Neural progenitor cell (in vitro differentiated cells): ENCODE data around the gene CLCN4. TPM values are rescaled to one million over a fixed set of nuclear protein-coding genes. Genes with fewer than 3 reads are reported as not detected.

Experiments used
- DNase-seq: peaks from one replicate; pipeline ENCODE4 v3.0.0-alpha.2; 2016; ENCODE audit warnings: low spot score
- H2AFZ ChIP-seq: fragments of 200-600 bp; sonication (generic); replicated peaks from 2 replicates; pipeline ENCODE4 v1.6.1; 2016; ENCODE audit warnings: antibody characterized with exemption
- H3F3A ChIP-seq: fragments of 200-600 bp; sonication (generic); 2 replicates; pipeline ENCODE4 v1.6.1; 2016; ENCODE audit warnings: antibody characterized with exemption, low read depth
- H3K27ac ChIP-seq: fragments of 200-600 bp; sonication (generic); 2 replicates; pipeline ENCODE4 v1.5.1; 2016; ENCODE audit warnings: mild to moderate bottlenecking
- H3K27me3 ChIP-seq: fragments of 200-600 bp; sonication (generic); 2 replicates; pipeline ENCODE4 v1.6.1; 2016; ENCODE audit warnings: mild to moderate bottlenecking, moderate library complexity
- H3K36me3 ChIP-seq: fragments of 200-600 bp; sonication (generic); 2 replicates; pipeline ENCODE4 v1.5.1; 2016
- H3K4me1 ChIP-seq: fragments of 200-600 bp; sonication (generic); 2 replicates; pipeline ENCODE4 v1.6.1; 2016; ENCODE audit warnings: mixed run types
- H3K4me2 ChIP-seq: fragments of 200-600 bp; sonication (generic); 2 replicates; pipeline ENCODE4 v1.6.1; 2016
- H3K4me3 ChIP-seq: fragments of 200-600 bp; sonication (generic); 2 replicates; pipeline ENCODE4 v1.5.1; 2016
- H3K79me2 ChIP-seq: fragments of 200-600 bp; sonication (generic); 2 replicates; pipeline ENCODE4 v1.6.1; 2016; ENCODE audit warnings: low read depth
- H3K9ac ChIP-seq: fragments of 200-600 bp; sonication (generic); 2 replicates; pipeline ENCODE4 v1.6.1; 2016
- H3K9me3 ChIP-seq: fragments of 200-600 bp; sonication (generic); 2 replicates; pipeline ENCODE4 v1.5.1; 2016; ENCODE audit warnings: low read depth
- H4K20me1 ChIP-seq: fragments of 200-600 bp; sonication (generic); 2 replicates; pipeline ENCODE4 v1.6.1; 2016; ENCODE audit warnings: low read depth
- H3K27ac Mint-ChIP-seq: 3 replicates; pipeline ENCODE4 v1.8.0; 2021; ENCODE audit warnings: mixed read lengths
- H3K27me3 Mint-ChIP-seq: 2 replicates; pipeline ENCODE4 v1.8.0; 2022; ENCODE audit warnings: low read depth, mild to moderate bottlenecking, inconsistent platforms, moderate library complexity, mixed read lengths; ENCODE audit not compliant: insufficient read depth
- H3K36me3 Mint-ChIP-seq: 3 replicates; pipeline ENCODE4 v1.8.0; 2021; ENCODE audit warnings: mixed read lengths
- H3K4me1 Mint-ChIP-seq: 3 replicates; pipeline ENCODE4 v1.8.0; 2021; ENCODE audit warnings: mixed read lengths
- H3K4me3 Mint-ChIP-seq: 3 replicates; pipeline ENCODE4 v1.8.0; 2021; ENCODE audit warnings: mild to moderate bottlenecking, moderate library complexity, mixed read lengths
- H3K9me3 Mint-ChIP-seq: 3 replicates; pipeline ENCODE4 v1.8.0; 2020; ENCODE audit warnings: mixed read lengths
- EZH2 ChIP-seq: fragments of 200-600 bp; sonication (generic); IDR thresholded peaks from 2 replicates; pipeline ENCODE4 v1.6.1; 2017; ENCODE audit warnings: antibody characterized with exemption, mild to moderate bottlenecking, moderate library complexity
- EZH2phosphoT487 ChIP-seq: fragments of 200-600 bp; sonication (generic); IDR thresholded peaks from 2 replicates; pipeline ENCODE4 v1.6.1; 2017; ENCODE audit warnings: antibody characterized with exemption
- total RNA-seq: library from RNA; depleted of rRNA; stranded (reverse); fragments of >200 nt; gene quantifications from 2 replicates; pipeline ENCODE4 v1.2.3, GENCODE V29; 2015; ENCODE audit warnings: low replicate concordance
- TF ChIP-seq, protein P1 (sequence below): fragments of 200-600 bp; sonication (generic); IDR thresholded peaks from 2 replicates; pipeline ENCODE4 v1.5.1; 2017; ENCODE audit warnings: antibody characterized with exemption, mild to moderate bottlenecking

CLCN4 gene
- total RNA-seq, 1 donor from 2014 or later = 6.6 TPM

DNA sequence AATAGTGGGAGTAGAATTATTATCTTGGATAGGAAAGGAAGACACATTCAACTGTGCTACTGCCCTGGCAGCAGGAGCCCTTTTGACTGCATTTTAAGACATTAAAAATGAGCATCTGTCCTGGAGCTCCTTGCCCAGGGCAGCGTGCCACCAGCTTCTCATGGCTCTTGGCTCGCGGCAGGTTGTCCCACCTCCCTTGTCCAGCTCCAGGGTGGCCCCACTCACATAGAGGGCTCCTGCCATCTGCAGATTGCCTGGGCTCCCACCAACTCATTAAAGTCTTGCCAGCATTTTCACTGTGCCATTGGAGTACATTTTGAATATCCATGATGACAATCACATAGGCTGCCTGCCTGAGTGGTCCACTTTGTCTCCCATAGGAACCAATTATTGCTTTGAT is 27.0 kb downstream of the CLCN4 start:
- Histone ChIP-seq H3K9me3 (no peaks in the 10 kb centered on the region), H4K20me1 (no peaks in the 10 kb centered on the region), H3K4me1 (no peaks in the 10 kb centered on the region), H3K36me3 (no peaks in the 10 kb centered on the region), H3F3A (no peaks in the 10 kb centered on the region), H3K4me3 (no peak overlapping the region), H3K79me2 (no peaks in the 10 kb centered on the region), H3K4me2 (no peak overlapping the region), H3K27ac (no peak overlapping the region), H3K9ac (no peak overlapping the region), H2AFZ (no peak overlapping the region), H3K27me3 (no peaks in the 10 kb centered on the region)
- Mint-ChIP-seq H3K9me3 (peaks cover 7% of the 10 kb centered on the region), H3K36me3 (peaks cover 5% of the 10 kb centered on the region), H3K4me1 (no peaks in the 10 kb centered on the region), H3K4me3 (no peak overlapping the region), H3K27me3 (peaks cover 11% of the 10 kb centered on the region), H3K27ac (no peak overlapping the region)
- TF ChIP-seq EZH2 (no peak), EZH2phosphoT487 (no peak)
- TF ChIP-seq, protein P1, sequence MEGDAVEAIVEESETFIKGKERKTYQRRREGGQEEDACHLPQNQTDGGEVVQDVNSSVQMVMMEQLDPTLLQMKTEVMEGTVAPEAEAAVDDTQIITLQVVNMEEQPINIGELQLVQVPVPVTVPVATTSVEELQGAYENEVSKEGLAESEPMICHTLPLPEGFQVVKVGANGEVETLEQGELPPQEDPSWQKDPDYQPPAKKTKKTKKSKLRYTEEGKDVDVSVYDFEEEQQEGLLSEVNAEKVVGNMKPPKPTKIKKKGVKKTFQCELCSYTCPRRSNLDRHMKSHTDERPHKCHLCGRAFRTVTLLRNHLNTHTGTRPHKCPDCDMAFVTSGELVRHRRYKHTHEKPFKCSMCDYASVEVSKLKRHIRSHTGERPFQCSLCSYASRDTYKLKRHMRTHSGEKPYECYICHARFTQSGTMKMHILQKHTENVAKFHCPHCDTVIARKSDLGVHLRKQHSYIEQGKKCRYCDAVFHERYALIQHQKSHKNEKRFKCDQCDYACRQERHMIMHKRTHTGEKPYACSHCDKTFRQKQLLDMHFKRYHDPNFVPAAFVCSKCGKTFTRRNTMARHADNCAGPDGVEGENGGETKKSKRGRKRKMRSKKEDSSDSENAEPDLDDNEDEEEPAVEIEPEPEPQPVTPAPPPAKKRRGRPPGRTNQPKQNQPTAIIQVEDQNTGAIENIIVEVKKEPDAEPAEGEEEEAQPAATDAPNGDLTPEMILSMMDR = no peak
- no peak for DNase-seq

DNA sequence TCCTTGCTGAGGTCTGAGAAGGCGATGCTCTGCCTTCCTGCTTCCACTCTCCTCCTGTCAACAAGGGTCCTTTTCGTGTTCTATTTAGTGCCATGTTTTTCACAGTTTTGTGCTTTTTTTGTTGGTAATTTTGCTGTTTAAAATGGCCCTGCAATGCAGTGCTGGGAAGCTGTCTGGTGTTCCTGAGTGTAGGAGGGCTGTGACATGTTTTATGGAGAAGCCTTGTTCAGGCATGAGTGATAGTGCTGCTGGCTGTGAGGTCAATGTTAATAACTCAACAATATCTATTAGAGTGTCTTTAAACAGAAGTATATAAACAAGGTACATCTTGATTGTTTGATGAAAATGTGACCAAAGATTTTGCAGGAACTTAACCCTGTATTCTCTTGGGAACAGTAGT is 27.6 kb downstream of the CLCN4 start:
- Histone ChIP-seq H3K79me2 (no peaks in the 10 kb centered on the region), H3K27ac (no peak overlapping the region), H3K4me3 (no peak overlapping the region), H4K20me1 (no peaks in the 10 kb centered on the region), H3K9ac (no peak overlapping the region), H3K27me3 (no peaks in the 10 kb centered on the region), H3K4me1 (no peaks in the 10 kb centered on the region), H3K9me3 (no peaks in the 10 kb centered on the region), H3K36me3 (no peaks in the 10 kb centered on the region), H2AFZ (no peak overlapping the region), H3K4me2 (no peak overlapping the region), H3F3A (no peaks in the 10 kb centered on the region)
- Mint-ChIP-seq H3K27me3 (peaks cover 11% of the 10 kb centered on the region), H3K4me3 (no peak overlapping the region), H3K27ac (no peak overlapping the region), H3K4me1 (peaks cover 4% of the 10 kb centered on the region), H3K9me3 (peaks cover 7% of the 10 kb centered on the region), H3K36me3 (peaks cover 5% of the 10 kb centered on the region)
- no peak for TF ChIP-seq EZH2phosphoT487
- TF ChIP-seq EZH2 = no peak
- TF ChIP-seq, protein P1 = no peak
- no peak for DNase-seq

DNA sequence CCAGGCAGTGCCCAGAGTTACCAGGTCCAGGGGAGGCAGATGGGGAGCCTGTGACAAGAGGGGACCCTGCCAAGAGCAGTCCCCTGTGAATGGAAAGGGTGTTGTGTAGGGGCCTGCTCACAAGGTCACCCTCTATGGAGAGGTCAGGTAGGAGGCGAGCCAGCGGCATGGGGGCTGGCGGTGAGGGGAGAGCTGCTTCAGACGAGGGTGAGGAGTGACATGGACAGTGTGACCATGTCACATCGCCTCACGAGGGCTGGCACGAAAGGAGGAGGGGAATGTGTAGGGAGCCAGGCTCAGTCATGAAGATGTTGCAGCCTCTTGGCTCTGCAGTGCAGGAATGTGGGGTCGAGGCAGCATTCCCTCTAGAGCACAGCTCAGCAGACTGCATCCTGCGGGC is 29.6 kb downstream of the CLCN4 start:
- peaks cover 12% of the 10 kb centered on the region for H3K4me1 Mint-ChIP-seq
- Histone ChIP-seq H3K27ac (no peak overlapping the region), H3K36me3 (no peaks in the 10 kb centered on the region), H3K4me3 (no peak overlapping the region), H3K4me2 (no peak overlapping the region), H3K27me3 (no peaks in the 10 kb centered on the region), H4K20me1 (no peaks in the 10 kb centered on the region), H3K4me1 (no peaks in the 10 kb centered on the region), H3K79me2 (no peaks in the 10 kb centered on the region), H3K9me3 (no peaks in the 10 kb centered on the region), H3F3A (no peaks in the 10 kb centered on the region), H2AFZ (no peak overlapping the region), H3K9ac (no peak overlapping the region)
- peaks cover 11% of the 10 kb centered on the region for H3K27me3 Mint-ChIP-seq
- TF ChIP-seq, protein P1 = no peak
- TF ChIP-seq EZH2 = no peak
- TF ChIP-seq EZH2phosphoT487 = no peak
- H3K9me3 Mint-ChIP-seq = peaks cover 4% of the 10 kb centered on the region
- DNase-seq = no peak
- no peak overlapping the region for H3K27ac Mint-ChIP-seq
- no peak overlapping the region for H3K4me3 Mint-ChIP-seq
- H3K36me3 Mint-ChIP-seq = peaks cover 5% of the 10 kb centered on the region
